Amniotic epithelial cell (primary cell): Measurements from ENCODE around the gene DMPK.
"Not testable (repeated sequence)": the region's sequence is repeated elsewhere in the genome, so short reads cannot be mapped to it uniquely, and the experiment has no call there.

Experiments used
- DNase-seq: peaks from one replicate; pipeline ENCODE4 v3.0.0-alpha.2; 2010; ENCODE audit warnings: low read depth

DMPK gene

DNA sequence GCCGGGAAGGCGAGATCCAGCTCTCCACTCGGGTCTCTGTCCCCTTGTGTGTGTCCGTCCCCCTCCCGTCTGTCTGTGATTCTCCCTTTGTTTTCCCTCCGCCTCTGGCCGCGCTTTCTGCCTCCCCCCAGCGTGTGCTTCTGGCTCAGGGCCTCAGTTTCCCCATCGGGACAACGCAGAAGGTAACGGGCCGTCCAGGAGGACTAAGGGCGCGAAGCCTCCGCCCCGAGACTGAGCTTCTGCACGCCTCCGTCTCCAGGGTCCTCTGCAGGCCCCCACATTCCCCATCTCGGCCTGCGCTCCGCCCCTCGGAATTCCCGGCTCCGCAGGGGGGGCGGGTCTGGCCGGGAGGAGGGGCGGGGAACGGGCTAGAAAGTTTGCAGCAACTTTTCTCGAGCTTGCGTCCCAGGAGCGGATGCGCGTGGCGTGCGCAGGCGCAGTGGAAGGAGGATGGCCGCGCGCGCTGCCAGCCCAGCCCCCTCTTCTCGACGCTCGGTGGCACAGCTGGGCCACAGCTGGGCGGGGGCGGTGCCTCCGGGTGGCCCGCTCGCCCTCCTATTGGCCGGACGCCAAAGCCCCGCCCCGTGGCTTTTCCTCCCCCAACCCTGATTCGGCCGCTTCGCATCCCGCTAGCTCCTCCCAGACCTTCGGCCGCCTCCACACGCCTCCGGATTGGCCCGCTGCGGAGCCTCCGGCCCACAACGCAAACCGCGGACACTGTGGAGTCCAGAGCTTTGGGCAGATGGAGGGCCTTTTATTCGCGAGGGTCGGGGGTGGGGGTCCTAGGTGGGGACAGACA lies 13.1 kb downstream of the DMPK start, which contains the start of gene SIX5:
SIX5 (minus strand) TSS at position 269 of the 799 bp plus-strand sequence. CDS start 408 bp downstream, outside the sequence.
- DNase-seq: peak; percentile 94

GRCh38 chr19:45768655-45768983 lies 13.7 kb downstream of the DMPK start:
- DNase-seq: peak; percentile 48

DNA sequence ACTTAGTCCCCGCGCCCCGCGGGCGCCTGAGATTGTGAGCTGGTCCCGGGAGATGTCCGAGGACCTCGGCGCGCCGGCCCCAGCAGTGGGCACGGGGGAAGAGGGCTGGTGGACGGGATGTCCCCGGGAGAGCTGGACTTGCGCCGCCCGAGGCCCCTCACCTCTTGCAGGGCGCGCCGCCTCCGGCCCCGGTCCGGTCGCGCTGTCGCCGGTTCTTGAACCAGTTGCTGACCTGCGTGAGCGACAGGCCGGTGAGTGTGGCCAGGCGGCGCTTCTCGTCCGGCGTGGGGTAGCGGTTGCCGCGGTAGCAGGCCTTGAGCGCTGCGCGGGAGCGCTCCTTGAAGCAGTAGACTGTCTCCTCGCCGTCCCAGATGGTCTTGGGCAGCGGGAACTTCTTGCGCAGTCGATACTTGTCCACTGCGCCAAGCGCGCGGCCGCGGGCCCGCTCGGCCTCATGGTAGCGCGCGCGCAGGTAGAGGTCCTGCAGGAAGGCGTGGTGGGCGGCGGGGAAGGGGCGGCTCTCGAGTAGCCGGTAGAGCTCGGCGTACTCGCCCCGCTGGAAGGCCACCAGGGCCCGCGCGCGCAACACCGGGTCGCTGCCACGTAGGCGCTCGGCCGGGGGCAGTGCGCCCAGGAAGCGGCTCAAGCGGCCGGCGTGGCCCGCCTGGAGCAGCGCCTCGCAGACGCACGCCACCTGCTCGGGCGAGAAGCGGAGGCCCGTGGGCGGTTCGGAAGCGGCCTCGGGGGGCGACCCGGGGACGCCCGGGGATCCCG lies 14.2 kb downstream of the DMPK start:
- peak; percentile 70 for DNase-seq

GRCh38 chr19:45767410-45767880 lies 14.8 kb downstream of the DMPK start:
- peak; percentile 87 for DNase-seq

DNA sequence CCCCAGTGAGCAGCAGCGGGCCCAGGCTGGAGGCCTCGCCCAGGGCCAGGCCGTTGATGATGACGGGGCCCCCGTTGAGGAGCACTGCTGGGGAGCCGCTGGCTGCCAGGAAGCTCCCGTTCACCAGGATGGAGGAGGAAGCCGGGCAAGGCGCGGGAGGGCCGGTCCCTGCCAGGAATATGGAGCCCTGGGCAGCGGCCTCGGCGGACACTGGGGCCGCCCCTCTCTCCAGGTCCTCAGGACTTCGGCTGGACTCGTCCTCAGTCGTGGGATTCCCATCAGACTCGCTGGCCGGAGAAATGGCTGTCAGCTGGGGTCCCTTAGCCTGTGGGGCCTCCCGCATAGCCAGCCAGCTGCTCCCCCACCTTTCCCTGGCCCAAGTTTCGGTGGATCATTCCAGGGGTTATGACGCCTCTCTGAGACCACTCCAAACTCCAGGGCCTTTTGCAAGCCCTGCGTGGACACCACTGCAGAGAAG lies 15.4 kb downstream of the DMPK start:
- no peak for DNase-seq

GRCh38 chr19:45766296-45766868 lies 15.9 kb downstream of the DMPK start:
- no peak for DNase-seq

- DNase-seq: no peak
These were observed 16.5 kb downstream of the DMPK start for GRCh38 chr19:45765702-45766295.

GRCh38 chr19:45764945-45765701 lies 17.2 kb downstream of the DMPK start:
- no peak for DNase-seq

DNA sequence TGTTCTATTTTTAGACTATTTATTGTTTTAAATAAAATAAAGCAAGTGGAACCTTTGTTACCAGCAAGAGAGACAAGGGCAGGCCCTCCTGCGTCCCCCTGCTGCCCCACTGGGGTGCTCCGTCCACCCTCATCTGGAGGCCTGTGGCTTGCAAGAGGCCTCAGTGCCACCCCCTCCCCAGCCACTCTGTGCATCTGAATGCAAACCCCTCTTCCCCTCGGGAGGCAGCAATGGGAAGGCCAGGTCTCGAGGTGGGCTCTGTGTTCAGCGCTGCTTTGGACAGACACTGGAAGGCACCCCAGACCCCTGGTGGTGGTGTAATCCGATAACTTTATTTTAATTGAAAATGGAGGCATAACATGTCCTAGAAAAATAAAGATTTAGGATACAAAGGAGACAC lies 17.8 kb downstream of the DMPK start:
- no peak for DNase-seq

DNA sequence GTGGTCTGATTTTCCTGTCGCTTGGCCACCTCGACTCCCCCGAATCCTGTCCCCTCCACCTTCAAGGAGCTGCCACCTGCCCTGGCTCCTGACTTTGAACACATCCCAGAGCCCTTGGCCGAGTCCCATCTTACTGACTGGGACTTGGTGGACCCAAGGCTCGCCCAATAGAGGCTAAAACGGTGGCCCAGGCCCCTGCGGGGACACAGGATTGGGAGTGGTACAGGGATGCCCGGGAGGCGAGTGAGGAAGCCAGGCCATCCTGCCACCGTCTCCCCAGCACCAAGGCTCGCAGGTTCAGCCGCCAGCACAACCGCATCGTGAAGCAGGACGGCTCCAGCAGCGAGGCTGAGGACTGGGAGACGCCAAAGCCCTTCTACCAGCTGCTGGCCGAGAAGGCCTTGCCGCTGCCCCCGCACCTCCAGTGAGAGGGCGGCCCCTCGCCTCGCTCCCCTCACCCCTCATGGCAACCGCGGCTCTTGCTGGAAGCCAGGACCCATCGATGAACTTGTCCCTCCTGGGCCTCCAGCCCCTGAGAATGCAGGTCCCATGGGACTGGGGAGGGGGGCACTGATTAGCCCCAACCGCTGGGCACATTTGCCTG lies 18.5 kb downstream of the DMPK start:
- no peak for DNase-seq

DNA sequence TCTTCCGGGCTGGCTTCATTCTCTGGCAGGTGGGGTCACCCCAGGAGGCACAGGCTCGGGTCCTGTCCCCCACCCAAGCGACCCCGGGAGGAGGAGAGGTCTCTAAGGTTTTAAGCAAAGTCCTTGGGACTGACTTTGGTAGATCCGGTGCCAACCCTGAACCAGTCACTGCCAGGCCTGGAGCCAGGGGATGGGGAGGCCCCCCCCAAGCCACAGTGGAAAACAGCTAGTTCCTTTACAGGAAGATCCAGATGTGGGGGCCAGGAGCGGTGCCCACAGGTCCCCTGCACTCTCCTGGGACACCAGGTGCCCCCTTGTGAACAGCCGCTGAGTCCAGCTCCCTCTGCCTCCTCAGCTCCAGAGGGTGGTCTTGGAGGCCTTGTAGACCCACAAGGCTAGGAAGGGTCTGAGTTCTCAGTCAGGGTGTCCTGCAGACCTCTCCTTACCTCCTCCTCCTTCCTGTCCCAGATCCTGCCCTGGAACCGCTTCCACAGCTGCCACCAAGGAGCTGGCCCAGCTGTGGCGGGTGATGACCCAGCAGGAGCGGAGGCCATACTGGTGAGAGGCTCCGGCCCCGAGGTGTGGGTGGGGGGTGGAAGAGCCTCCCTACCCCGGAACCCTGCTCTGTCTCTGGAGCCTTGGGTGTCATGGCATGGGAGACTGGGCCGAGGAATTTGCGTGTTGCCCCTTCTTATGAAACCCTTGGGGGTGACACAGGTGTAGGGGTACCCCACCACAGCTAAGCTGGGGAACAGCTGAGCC lies 19.2 kb downstream of the DMPK start:
- DNase-seq: no peak

- DNase-seq: no peak
These were observed 20.6 kb downstream of the DMPK start for GRCh38 chr19:45761714-45762113.

DNA sequence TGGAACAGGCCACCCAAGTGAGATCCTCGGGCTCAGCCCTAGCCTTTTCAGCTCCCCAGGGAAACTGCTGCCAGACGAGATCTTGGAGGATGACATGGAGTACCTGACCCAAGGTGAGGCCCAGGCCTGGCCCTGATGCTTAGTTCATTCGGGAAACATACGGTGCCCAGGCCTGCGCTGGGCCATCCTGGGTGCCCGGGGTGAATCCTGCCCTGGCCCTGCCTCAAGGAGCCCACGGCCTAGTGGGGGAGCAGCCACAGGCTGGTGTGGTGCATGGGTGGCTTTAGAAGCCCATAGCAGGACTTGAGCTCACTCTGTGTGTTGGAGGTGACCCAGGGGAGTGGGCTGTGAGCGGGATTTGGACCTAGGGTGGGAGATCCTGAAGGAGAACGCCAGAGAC lies 23.4 kb downstream of the DMPK start:
- DNase-seq: no peak

DNA sequence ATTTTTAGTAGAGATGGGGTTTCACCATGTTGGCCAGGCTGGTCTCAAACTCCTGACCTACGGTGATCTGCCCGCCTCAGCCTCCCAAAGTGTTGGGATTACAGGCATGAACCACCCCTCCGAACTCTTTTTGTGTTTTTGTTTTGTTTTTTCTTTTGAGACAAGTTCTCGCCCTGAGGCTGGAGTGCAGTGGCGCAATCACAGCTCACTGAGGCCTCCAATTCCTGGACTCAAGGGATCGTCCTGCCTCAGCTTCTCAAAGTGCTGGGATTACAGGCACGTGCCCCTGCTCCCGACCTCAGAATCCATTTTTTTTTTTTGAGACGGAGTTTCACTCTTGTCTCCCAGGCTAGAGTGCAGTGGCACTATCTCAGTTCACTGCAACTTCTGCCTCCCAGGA lies 24.6 kb downstream of the DMPK start:
- DNase-seq: no peak

- no peak for DNase-seq
These were observed 28.0 kb downstream of the DMPK start for GRCh38 chr19:45754323-45754722.

DNA sequence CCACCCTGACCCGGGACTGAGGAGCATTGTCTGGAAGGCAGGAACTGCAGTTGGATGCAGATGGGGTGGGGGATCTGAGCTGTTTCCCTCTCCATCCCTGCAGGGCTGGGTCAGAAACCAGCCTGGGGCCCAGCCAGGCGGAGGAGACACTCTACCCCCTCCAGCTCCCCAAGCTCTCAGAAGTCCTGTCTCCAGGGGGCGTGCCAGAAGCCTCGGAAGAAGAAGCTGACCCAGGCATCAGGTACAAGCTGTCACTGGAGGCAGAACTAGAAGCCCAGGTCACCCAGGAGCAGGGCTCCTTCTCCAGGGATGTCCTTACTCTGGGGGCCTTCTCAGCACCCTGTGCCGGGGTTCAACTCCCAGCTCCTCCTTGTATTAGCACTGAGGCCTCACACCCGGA lies 28.7 kb downstream of the DMPK start:
- no peak for DNase-seq

DNA sequence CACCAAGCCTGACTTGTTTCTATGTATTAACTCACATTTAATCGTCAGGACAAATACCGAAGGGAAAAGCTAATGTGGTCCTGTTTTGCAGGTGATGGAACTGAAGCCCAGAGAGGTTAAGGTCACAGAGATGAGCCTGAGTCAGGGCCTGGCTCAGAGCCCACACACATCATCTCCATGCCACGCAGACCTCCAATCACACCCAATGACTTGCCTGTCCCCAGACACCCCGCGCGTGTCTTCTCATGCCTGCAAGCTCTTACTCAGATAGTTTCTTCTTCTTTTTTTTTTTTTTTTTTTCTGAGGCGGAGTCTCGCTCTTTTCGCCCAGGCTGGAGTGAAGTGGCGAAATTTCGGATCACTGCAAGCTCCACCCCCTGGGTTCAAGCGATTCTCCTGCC lies 29.7 kb downstream of the DMPK start:
- DNase-seq: no peak

DNA sequence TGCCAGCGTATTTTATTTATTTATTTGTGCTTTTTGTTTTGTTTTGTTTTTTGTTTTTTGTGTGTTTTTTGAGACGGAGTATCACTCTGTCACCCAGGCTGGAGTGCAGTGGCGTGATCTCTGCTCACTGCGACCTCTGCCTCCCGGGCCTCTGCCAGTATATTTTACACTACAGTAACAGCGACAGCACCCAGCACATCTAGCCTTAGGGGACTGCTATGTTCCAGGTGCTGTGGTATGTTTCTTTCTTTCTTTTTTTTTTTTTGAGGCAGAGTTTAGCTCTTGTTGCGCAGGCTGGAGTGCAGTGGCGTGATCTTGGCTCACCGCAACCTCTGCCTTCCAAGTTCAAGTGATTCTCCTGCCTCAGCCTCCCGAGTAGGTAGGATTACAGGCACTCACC lies 30.8 kb downstream of the DMPK start:
- DNase-seq: not testable (repeated sequence)

DNA sequence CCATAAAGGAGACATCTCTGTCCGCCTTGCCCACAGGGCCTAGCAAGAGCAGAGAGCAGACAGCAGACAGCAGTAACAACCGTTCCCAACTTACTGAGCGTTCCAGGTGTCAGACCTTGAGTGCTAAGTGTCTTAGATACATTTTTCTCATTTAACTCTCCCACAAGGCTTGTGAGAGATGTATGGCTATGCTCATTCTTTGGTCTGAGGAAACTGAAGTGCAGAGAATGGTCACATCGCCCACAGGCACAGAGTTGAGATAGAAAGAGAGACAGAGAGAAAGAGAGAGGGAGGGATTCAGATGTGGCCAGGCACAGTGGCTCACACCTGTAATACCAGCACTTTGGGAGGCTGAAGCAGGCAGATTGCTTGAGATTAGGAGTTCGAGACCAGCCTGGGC lies 34.8 kb downstream of the DMPK start:
- DNase-seq: no peak

DNA sequence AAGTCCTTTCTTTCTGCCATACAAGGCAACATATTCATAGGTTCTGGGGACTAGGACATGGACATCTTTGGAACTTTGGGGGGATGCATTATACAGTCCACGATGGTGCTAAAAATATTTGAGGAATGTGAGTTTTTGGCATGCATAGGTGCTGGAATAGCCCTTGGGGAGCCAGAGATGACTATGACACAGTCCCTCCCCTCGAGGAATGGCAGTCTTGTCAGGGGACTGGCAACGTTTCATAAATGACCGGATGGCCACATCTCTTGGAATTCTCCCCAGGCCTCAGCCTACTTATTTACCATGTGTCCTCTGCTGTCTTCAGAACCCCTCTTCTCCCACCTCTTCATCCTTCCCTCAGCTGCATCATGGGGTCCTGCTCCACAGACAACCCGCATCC lies 35.4 kb downstream of the DMPK start:
- no peak for DNase-seq

GRCh38 chr19:45745606-45746005 lies 36.7 kb downstream of the DMPK start:
- no peak for DNase-seq
